Jurkat, Clone E6-1 (cell line): Measurements from ENCODE around the gene ZMYM2.

ENCODE experiments used
- DNase-seq: peaks from one replicate; pipeline ENCODE4 v3.0.0-alpha.2; 2011; ENCODE audit warnings: low read depth, low spot score
- H3K4me3 ChIP-seq: 2 replicates; pipeline ENCODE4 v1.5.1; 2011; ENCODE audit warnings: mild to moderate bottlenecking, low read length, control low read depth, moderate library complexity

ZMYM2 gene

DNA sequence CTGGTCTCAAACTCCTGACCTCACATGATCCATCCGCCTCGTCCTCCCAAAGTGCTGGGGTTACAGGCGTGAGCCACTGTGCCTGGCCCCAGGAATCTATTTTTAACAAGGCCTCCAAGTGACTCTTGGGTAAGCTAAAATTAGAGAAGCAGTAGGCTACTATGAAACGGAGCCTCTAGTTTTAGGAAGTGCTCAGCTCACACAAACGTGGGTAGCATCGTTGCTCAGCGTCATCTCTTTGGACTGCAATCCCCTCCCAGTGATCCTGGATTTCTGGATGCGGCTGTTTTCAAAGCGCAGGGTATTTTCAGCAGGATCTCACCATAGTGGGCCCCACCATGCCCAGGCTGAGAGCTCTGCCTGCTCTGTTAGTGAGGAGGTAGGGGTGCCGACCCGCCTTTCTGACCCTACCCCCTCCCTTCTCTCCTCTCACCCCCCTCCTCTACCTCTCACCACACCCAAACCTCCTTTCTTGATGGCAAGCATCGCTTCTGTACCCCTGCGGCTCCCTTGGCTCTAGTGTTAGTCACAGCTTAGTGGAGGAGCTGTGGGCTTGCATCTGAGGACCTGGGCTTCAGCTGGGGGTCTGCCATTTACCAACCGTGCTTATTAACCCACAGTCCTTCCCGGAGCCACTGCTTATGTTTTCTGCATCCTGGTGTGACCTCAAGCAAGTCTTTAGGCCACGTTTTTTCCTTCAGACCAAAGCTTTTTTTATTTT is 168.2 kb downstream of the ZMYM2 start:
- DNase-seq, result no peak

GRCh38 chr13:20127262-20127561 is 168.7 kb downstream of the ZMYM2 start:
- DNase-seq, result no peak
- H3K4me3 ChIP-seq, result no peak overlapping the region

More for the DNA sequence above, 168.2 kb downstream of the ZMYM2 start:
- H3K4me3 ChIP-seq, result no peak overlapping the region

- no peak overlapping the region for H3K4me3 ChIP-seq
- no peak for DNase-seq
Observed at GRCh38 chr13:20127562-20128458, 169.3 kb downstream of the ZMYM2 start.

GRCh38 chr13:20128459-20128931 is 170.0 kb downstream of the ZMYM2 start:
- no peak overlapping the region for H3K4me3 ChIP-seq
- DNase-seq, result no peak

GRCh38 chr13:20129076-20129475 is 170.5 kb downstream of the ZMYM2 start:
- H3K4me3 ChIP-seq, result no peak overlapping the region
- no peak for DNase-seq

DNA sequence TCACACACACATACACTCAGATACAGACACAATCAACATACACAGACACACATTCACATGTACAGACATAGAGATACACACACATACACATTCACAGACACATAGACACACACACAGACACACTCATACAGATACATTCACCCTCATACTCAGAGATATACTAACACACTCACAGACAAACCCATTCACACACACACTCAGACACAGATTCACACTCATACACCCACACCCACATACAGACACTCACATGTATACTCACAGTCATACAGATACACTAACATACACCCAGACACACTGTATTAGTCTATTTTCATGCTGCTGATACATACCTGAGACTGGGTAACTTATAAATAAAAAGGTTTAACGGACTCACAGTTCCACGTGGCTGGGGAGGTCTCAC is 171.5 kb downstream of the ZMYM2 start:
- no peak overlapping the region for H3K4me3 ChIP-seq
- DNase-seq, result no peak

GRCh38 chr13:20130652-20131051 is 172.1 kb downstream of the ZMYM2 start:
- no peak for DNase-seq
- H3K4me3 ChIP-seq, result no peak overlapping the region

DNA sequence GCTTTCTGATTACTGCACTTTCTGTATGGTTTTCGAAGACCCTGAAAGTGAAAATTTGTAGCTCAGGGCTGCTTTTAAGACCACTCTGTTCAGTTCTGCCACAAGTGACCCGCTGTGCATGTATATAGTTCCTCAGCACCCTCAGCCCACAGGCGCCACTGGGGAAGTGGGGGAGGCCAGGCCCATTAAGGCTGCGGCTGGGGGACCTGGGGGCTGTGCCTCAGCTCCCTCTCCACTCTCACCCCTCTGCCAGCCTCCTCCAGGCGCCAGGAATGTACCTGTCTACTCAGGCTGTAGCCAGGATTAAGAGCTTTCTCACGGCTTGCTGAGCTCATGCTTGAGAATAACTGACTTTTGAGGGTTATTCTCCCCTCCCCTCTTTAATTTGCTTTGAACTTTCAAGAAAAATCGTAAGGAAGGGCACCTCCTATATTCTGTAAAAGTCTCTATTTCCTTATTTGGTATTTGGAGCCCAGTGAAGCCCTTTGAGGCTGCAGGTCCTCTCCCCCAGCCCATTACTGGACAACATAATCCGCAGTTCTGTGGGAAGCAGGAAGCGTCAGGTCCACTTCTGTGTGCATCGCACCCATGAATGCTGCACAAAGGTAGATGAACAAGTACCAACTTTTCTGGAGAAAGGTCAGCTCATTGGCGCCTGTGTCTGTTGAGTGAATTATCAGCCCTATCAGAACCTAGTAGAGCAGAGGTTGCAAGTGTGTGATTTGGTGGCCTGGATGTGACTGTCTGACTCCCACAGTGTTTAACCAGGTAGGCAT is 172.7 kb downstream of the ZMYM2 start:
- no peak for DNase-seq
- no peak overlapping the region for H3K4me3 ChIP-seq

GRCh38 chr13:20132052-20132634 is 173.6 kb downstream of the ZMYM2 start:
- no peak for DNase-seq
- H3K4me3 ChIP-seq, result no peak overlapping the region

DNA sequence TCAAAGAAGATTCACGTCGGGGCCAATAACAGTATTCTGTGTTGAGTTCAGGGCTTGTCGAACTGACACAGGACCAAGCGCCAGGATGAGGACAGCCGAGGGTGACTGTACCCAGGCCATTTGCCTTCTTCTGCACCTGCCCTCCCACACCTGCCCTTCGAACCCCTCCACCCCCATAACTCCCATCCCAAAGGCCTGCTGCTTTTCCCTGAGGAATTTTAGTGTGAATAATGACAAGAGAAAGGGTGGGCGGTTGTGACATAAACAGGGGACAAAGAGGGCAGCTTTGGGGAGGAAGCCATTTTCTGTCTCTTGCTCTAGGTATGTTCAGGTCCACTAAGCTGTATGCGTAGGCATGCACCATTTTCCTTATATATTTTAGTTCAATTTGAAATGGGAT is 176.2 kb downstream of the ZMYM2 start:
- no peak for DNase-seq
- no peak overlapping the region for H3K4me3 ChIP-seq

DNA sequence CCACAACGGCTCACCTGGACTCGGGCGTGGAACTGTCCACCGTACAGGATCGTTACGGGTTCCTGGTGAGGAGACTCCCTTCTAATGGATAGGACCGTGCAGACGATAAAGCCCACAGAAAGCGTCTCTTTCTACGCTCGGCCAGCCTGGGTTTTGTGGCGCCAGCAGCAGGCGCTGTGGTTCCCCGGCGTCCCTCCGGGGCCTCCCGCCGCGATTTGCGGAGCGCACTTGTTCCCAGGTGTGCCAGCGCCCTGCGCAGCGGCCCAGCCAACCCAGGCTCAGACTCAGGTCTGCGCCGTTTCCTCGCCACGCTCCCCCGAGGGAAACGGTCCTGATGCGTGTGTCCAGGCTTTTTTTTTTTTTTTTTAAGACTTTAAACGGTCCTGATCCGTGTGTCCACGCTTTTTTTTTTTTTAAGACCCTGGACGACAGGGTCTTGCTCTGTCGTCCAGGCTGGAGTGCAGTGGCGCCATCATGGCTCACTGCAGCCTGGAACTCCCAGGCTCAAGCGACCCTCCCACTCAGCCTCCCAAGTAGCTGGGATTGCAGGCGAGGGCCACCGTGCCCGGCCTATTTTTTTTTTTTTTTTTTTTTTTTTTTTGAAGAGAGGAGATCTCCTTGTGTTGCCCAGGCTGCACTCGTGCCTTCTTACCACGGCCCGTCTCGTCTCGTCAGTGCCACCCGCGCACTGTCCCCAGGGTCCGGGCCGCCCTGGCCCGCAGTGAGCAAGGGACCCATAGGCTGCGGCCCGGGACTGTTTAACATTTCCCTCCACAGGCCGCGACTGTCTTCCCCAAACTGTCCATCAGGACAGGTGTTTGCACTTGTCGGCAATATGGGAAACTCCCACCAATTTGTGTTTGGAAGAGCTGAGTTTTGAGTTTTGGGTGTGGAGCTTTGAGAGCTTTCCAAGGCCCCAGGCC is 178.5 kb downstream of the ZMYM2 start:
- no peak overlapping the region for H3K4me3 ChIP-seq
- DNase-seq, result no peak

- DNase-seq, result no peak
- H3K4me3 ChIP-seq, result no peak overlapping the region
Observed at GRCh38 chr13:20137875-20138274, 179.3 kb downstream of the ZMYM2 start.

- H3K4me3 ChIP-seq, result no peak overlapping the region
- no peak for DNase-seq
Observed at GRCh38 chr13:20140487-20140886, 182.0 kb downstream of the ZMYM2 start.
